Measurements from ENCODE around the gene PACRG. TPM values are rescaled to one million over a fixed set of nuclear protein-coding genes. Genes with fewer than 3 reads are reported as not detected.

PACRG gene
- total and polyA plus RNA-seq, 2 donors (not counting 3 experiments of a cell fraction or from before 2014, with no cell fraction given) = 0.08 TPM; not detected in 1

DNA sequence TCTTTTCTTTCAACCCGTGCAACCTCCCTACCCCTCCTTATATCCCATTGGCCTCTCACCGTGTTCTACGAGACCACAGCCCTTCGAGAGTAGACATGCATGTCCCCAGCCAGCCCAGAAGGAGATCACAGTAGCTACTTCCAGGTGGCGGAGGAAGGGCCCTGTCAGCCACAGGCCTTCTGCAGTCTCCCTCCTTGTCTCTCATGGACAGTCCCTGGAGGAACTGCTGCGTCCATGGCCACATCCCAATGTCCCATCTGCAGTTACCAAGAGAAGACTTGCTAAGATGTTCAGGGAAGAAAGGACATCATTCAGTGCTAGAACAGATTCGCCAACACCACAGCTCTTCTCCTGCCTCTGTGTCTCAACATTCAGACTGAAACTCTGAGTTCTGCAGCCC, 625.2 kb downstream of the PACRG start:
- Histone ChIP-seq H3K9me1 (replicated peaks; ENCODE audit: control insufficient read depth, extremely low read depth, insufficient read depth, low read length) (no peaks in the 10 kb centered on the region), H3K27ac (ENCODE audit: insufficient read depth, low read depth, low read length) (no peak overlapping the region), H3K9ac (replicated peaks; ENCODE audit: extremely low read depth, insufficient read depth, low read length) (no peak overlapping the region), H3K4me1 (ENCODE audit: control insufficient read depth, extremely low read depth, insufficient read depth, low read length) (peaks cover 36% of the 10 kb centered on the region), H4K20me1 (replicated peaks; ENCODE audit: control insufficient read depth, extremely low read depth, insufficient read depth, low read length) (no peaks in the 10 kb centered on the region), H3K9me3 (replicated peaks; ENCODE audit: control insufficient read depth, insufficient read depth, low read length) (no peaks in the 10 kb centered on the region), H3K79me2 (ENCODE audit: control insufficient read depth, insufficient read depth, low read length) (no peaks in the 10 kb centered on the region), H3K36me3 (ENCODE audit: control insufficient read depth in 2 of 2, extremely low read depth in 1 of 2, insufficient read depth in 2 of 2, low read length in 2 of 2) (no peaks in the 10 kb centered on the region), H3K4me3 (replicated peaks in 1 of 3; ENCODE audit: insufficient read depth in 1 of 3, low read depth in 1 of 3, low read length in 3 of 3) (no peak overlapping the region), H2AFZ (ENCODE audit: low read depth, low read length) (no peak overlapping the region), H3K4me2 (ENCODE audit: insufficient read depth, low read length) (no peak overlapping the region), H3K27me3 (ENCODE audit: control insufficient read depth in 2 of 2, insufficient read depth in 2 of 2, low read length in 2 of 2) (no peaks in the 10 kb centered on the region)
- intact Hi-C loops (cut with micrococcal nuclease) (no loop called here), dilution Hi-C loops (cut with MboI; ENCODE audit: extremely low pct_ligation_motif_present, low sequenced_read_pairs) (no loop called here)
- POLR2A ChIA-PET = no interaction called here
- FAIRE-seq = no peak
- TF ChIP-seq EZH2 (IDR thresholded peaks at IDR 0.05; ENCODE audit: borderline replicate concordance, low read depth, low read length, severe bottlenecking) (no peak), GATA2 (IDR thresholded peaks at IDR 0.05; ENCODE audit: insufficient read depth, insufficient read length, low read depth, low read length) (no peak), CTCF (IDR thresholded peaks at IDR 0.05; ENCODE audit: extremely low read depth in 1 of 2, insufficient read depth in 1 of 2, low read depth in 1 of 2, low read length in 2 of 2) (no peak), MYC (IDR thresholded peaks at IDR 0.05; ENCODE audit: low read depth, low read length) (no peak), JUN (IDR thresholded peaks at IDR 0.05; ENCODE audit: borderline replicate concordance, insufficient read depth, insufficient read length, low read depth) (no peak), POLR2A (IDR thresholded peaks at IDR 0.05; ENCODE audit: low read depth, low read length) (no peak), FOS (IDR thresholded peaks at IDR 0.05; ENCODE audit: borderline replicate concordance, insufficient read depth, low read length) (no peak), POLR2AphosphoS5 (IDR thresholded peaks at IDR 0.05; ENCODE audit: insufficient read depth, low read depth, low read length) (no peak)
- TF ChIP-seq, protein P1, sequence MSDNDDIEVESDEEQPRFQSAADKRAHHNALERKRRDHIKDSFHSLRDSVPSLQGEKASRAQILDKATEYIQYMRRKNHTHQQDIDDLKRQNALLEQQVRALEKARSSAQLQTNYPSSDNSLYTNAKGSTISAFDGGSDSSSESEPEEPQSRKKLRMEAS (IDR thresholded peaks at IDR 0.05; ENCODE audit: insufficient read depth, insufficient read length) = no peak
- CTCF ChIA-PET = interaction anchor here (1.2 to 1.6 kb wide), 2 partner anchors 11 to 53 kb away, joined by 3 to 5 read pairs; no protein-coding TSS in a partner anchor
- BruUV-seq (replicated peaks) = no TSS peak
- no peak for DNase-seq (ENCODE audit: low read depth, low spot score)
